ENCODE results near the gene SLC38A4. TPM values are rescaled to one million over a fixed set of nuclear protein-coding genes. Genes with fewer than 3 reads are reported as not detected.

The SLC38A4 gene
- total RNA-seq, 4 donors from 2014 or later: 0.17 TPM; not detected in 2

- H3K36me3 ChIP-seq: no peaks in the 10 kb centered on the region
- TF ChIP-seq CTCF (IDR thresholded peaks at IDR 0.05): no peak
- TF ChIP-seq POLR2AphosphoS5 (IDR thresholded peaks at IDR 0.05): no peak
- no peak for TF ChIP-seq POLR2A (IDR thresholded peaks at IDR 0.05; ENCODE audit: low read depth)
- TF ChIP-seq EP300 (IDR thresholded peaks at IDR 0.05): no peak
- intact Hi-C loops (cut with DNase I): no loop called here
- H3K4me1 ChIP-seq: peaks cover 5 to 8% (median 7%) of the 10 kb centered on the region in 4 donors
- no peak overlapping the region for H3K27ac ChIP-seq (replicated peaks in 1 of 4)
- no peaks in the 10 kb centered on the region for H3K9me3 ChIP-seq
- peaks cover 0 to 33% (median 3%) of the 10 kb centered on the region in 4 donors for H3K27me3 ChIP-seq
- 93% methylated on average over 2 of the region's 2 CpGs for WGBS
- DNase-seq (ENCODE audit: extremely low spot score): no peak
- no peak overlapping the region for H3K4me3 ChIP-seq
Measured at GRCh38 chr12:46824709-46825108, 1.1 kb downstream of the SLC38A4 start.

- intact Hi-C loops (cut with DNase I): no loop called here
- TF ChIP-seq POLR2A (IDR thresholded peaks at IDR 0.05; ENCODE audit: low read depth) (no peak), POLR2AphosphoS5 (IDR thresholded peaks at IDR 0.05) (no peak), EP300 (IDR thresholded peaks at IDR 0.05) (no peak), CTCF (IDR thresholded peaks at IDR 0.05) (no peak)
Measured at GRCh38 chr12:46818642-46819041, 7.2 kb downstream of the SLC38A4 start.

DNA sequence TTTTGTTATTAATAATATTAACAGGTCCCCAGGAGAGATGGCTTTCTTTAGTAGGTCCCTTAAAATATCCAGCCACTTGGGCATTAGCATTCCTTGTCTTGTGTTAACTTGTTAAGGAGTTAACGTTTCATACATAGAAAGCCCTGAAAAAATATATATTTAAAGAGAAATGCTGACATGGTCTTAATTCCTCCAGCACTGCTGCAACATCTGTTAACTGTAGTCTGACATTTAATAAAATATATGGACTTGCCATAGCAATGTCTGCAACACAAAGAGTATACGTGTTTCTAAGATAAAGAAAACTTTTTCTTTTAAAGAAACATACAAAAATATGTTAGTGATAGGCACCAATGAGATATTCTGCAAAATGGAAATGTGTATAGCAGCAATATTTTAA is 10.0 kb downstream of the SLC38A4 start:
- Histone ChIP-seq H3K9me3 (no peaks in the 10 kb centered on the region), H3K27ac (replicated peaks in 1 of 4) (no peak overlapping the region), H3K36me3 (no peaks in the 10 kb centered on the region), H3K27me3 (no peaks in the 10 kb centered on the region), H3K4me3 (no peak overlapping the region), H3K4me1 (no peaks in the 10 kb centered on the region)
- intact Hi-C loops (cut with DNase I): no loop called here
- TF ChIP-seq EP300 (IDR thresholded peaks at IDR 0.05) (no peak), CTCF (IDR thresholded peaks at IDR 0.05) (no peak), POLR2AphosphoS5 (IDR thresholded peaks at IDR 0.05) (no peak), POLR2A (IDR thresholded peaks at IDR 0.05; ENCODE audit: low read depth) (no peak)
- no peak for DNase-seq (ENCODE audit: extremely low spot score)
- WGBS: 32% methylated on average over 2 of the region's 2 CpGs

More at GRCh38 chr12:46818642-46819041, 7.2 kb downstream of the SLC38A4 start:
- DNase-seq (ENCODE audit: extremely low spot score): no peak
- Histone ChIP-seq H3K4me1 (no peaks in the 10 kb centered on the region), H3K9me3 (no peaks in the 10 kb centered on the region), H3K27ac (replicated peaks in 1 of 4) (no peak overlapping the region), H3K4me3 (no peak overlapping the region), H3K27me3 (peaks cover 0 to 3% (median 0%) of the 10 kb centered on the region in 4 donors), H3K36me3 (no peaks in the 10 kb centered on the region)

GRCh38 chr12:46814143-46814542 is 11.7 kb downstream of the SLC38A4 start:
- Histone ChIP-seq H3K36me3 (no peaks in the 10 kb centered on the region), H3K4me3 (no peak overlapping the region), H3K4me1 (no peaks in the 10 kb centered on the region), H3K27ac (replicated peaks in 1 of 4) (no peak overlapping the region), H3K9me3 (no peaks in the 10 kb centered on the region), H3K27me3 (no peaks in the 10 kb centered on the region)
- DNase-seq (ENCODE audit: extremely low spot score): no peak
- intact Hi-C loops (cut with DNase I): no loop called here
- WGBS: 82% methylated on average over 2 of the region's 2 CpGs
- TF ChIP-seq EP300 (IDR thresholded peaks at IDR 0.05): no peak
- no peak for TF ChIP-seq POLR2AphosphoS5 (IDR thresholded peaks at IDR 0.05)
- TF ChIP-seq POLR2A (IDR thresholded peaks at IDR 0.05; ENCODE audit: low read depth): no peak
- no peak for TF ChIP-seq CTCF (IDR thresholded peaks at IDR 0.05)

DNA sequence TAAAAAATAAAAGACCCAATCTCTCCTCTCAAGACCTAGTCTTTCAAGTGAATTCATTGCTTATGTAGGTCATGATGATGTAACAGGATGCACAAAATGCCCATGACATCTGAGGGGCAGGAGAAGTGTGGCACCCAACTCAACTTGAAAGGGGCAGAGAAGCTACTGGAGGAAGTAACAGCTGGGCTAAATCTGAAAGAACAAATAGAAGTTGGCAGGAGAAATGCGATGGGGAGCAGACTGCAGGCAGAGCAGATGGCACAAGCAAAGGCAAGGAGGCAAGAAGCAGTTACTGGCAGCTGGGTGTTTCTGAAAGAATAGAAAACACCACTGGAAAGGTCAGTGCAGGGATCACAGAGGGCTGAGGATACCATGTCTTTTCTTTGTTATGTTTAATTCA is 14.6 kb downstream of the SLC38A4 start:
- intact Hi-C loops (cut with DNase I): no loop called here
- H3K27me3 ChIP-seq: no peaks in the 10 kb centered on the region
- no peak for TF ChIP-seq POLR2AphosphoS5 (IDR thresholded peaks at IDR 0.05)
- no peak for TF ChIP-seq CTCF (IDR thresholded peaks at IDR 0.05)
- no peak for TF ChIP-seq POLR2A (IDR thresholded peaks at IDR 0.05; ENCODE audit: low read depth)
- no peak for TF ChIP-seq EP300 (IDR thresholded peaks at IDR 0.05)
- no peaks in the 10 kb centered on the region for H3K9me3 ChIP-seq
- DNase-seq (ENCODE audit: extremely low spot score): no peak
- 59% methylated on average over 1 of the region's 1 CpG for WGBS
- H3K27ac ChIP-seq (replicated peaks in 1 of 4): no peak overlapping the region
- no peaks in the 10 kb centered on the region for H3K4me1 ChIP-seq
- no peak overlapping the region for H3K4me3 ChIP-seq
- no peaks in the 10 kb centered on the region for H3K36me3 ChIP-seq
